Esophagus muscularis mucosa (tissue), 4 donors: ENCODE data around the gene MAP1LC3A.

Experiments
- EP300 ChIP-seq: sonication (generic); formaldehyde crosslinking; IDR thresholded peaks from one replicate; pipeline ENCODE4 v1.6.1; 2017; ENCODE audit warnings: antibody characterized with exemption
- POLR2AphosphoS5 ChIP-seq, 2 donors: sonication (generic); formaldehyde crosslinking; IDR thresholded peaks; one replicate each; pipeline ENCODE4 v1.6.1; 2017; ENCODE audit warnings: antibody characterized with exemption in 2 of 2
- TF ChIP-seq, protein P1 (sequence below), 3 experiments: fragments of 200-600 bp in 2 of 3; fragments of 450-650 bp in 1 of 3; sonication (generic) in 2 of 3; IDR thresholded peaks; one replicate each; pipeline ENCODE4 v1.5.1; 2017 to 2019; ENCODE audit warnings: antibody characterized with exemption in 3 of 3, mild to moderate bottlenecking in 2 of 3, moderate library complexity in 1 of 3

DNA sequence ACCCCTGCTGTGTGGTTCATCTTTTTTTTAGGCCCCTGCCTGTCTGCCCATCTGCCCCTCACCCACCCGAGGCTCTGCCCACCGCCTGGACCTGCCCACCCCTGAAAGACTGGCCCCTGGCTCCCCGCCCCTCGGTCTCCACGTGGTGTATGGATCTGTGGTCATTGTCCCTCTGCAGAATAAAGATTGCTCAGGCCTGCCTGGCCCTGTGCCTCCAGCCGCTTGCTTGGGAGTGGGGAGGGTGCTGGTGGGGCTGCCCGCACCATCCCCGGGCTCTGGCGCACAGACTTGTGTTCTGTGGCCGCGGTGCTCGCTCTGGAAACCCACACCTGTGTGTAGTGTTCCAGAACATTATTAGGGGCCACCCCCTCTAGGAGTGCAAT is 1.6 kb downstream of the MAP1LC3A start:
- TF ChIP-seq, protein P1, sequence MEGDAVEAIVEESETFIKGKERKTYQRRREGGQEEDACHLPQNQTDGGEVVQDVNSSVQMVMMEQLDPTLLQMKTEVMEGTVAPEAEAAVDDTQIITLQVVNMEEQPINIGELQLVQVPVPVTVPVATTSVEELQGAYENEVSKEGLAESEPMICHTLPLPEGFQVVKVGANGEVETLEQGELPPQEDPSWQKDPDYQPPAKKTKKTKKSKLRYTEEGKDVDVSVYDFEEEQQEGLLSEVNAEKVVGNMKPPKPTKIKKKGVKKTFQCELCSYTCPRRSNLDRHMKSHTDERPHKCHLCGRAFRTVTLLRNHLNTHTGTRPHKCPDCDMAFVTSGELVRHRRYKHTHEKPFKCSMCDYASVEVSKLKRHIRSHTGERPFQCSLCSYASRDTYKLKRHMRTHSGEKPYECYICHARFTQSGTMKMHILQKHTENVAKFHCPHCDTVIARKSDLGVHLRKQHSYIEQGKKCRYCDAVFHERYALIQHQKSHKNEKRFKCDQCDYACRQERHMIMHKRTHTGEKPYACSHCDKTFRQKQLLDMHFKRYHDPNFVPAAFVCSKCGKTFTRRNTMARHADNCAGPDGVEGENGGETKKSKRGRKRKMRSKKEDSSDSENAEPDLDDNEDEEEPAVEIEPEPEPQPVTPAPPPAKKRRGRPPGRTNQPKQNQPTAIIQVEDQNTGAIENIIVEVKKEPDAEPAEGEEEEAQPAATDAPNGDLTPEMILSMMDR (IDR thresholded peaks at IDR 0.05): no peak
- no peak for TF ChIP-seq EP300
- TF ChIP-seq POLR2AphosphoS5 (IDR thresholded peaks at IDR 0.05): no peak
